ENCODE results near the gene AGK.

AGK gene

GRCh38 chr7:141649137-141649864 lies 98.1 kb downstream of the AGK start:
- DNase-seq = no peak

GRCh38 chr7:141649865-141650634 lies 98.8 kb downstream of the AGK start:
- peak; percentile 73 for DNase-seq

GRCh38 chr7:141651417-141651816 lies 100.2 kb downstream of the AGK start:
- no peak for DNase-seq

GRCh38 chr7:141652691-141653090 lies 101.5 kb downstream of the AGK start:
- no peak for DNase-seq

GRCh38 chr7:141654551-141654950 lies 103.3 kb downstream of the AGK start:
- DNase-seq = peak; percentile 54

GRCh38 chr7:141659501-141659900 lies 108.3 kb downstream of the AGK start:
- no peak for DNase-seq

GRCh38 chr7:141660259-141660658 lies 109.0 kb downstream of the AGK start:
- DNase-seq = no peak

- no peak for DNase-seq
These were observed 112.1 kb downstream of the AGK start for GRCh38 chr7:141663081-141663849.

- no peak for DNase-seq
These were observed 113.2 kb downstream of the AGK start for GRCh38 chr7:141664450-141664849.

- no peak for DNase-seq
These were observed 114.2 kb downstream of the AGK start for GRCh38 chr7:141665208-141666035.

GRCh38 chr7:141666071-141666470 lies 114.9 kb downstream of the AGK start:
- DNase-seq = no peak

- no peak for DNase-seq
These were observed 117.6 kb downstream of the AGK start for GRCh38 chr7:141668853-141669252.

- no peak for DNase-seq
These were observed 120.7 kb downstream of the AGK start for GRCh38 chr7:141671705-141672496.

- DNase-seq = no peak
These were observed 122.1 kb downstream of the AGK start for GRCh38 chr7:141673346-141673745.

GRCh38 chr7:141674171-141674671 lies 123.0 kb downstream of the AGK start:
- DNase-seq = no peak

- DNase-seq = no peak
These were observed 123.5 kb downstream of the AGK start for GRCh38 chr7:141674702-141675101.

- DNase-seq = no peak
These were observed 124.4 kb downstream of the AGK start for GRCh38 chr7:141675436-141676215.

GRCh38 chr7:141676618-141677017 lies 125.4 kb downstream of the AGK start:
- no peak for DNase-seq

- no peak for DNase-seq
These were observed 127.8 kb downstream of the AGK start for GRCh38 chr7:141679014-141679413.

GRCh38 chr7:141685285-141686023 lies 134.2 kb downstream of the AGK start:
- no peak for DNase-seq
